HuH-7.5 (cell line): Measurements from ENCODE around the gene PLP2.
"Not testable (repeated sequence)": the region's sequence is repeated elsewhere in the genome, so short reads cannot be mapped to it uniquely, and the experiment has no call there.

Experiments used
- DNase-seq: peaks from one replicate; pipeline ENCODE4 v3.0.0; 2011; ENCODE audit warnings: low spot score

PLP2 gene

DNA sequence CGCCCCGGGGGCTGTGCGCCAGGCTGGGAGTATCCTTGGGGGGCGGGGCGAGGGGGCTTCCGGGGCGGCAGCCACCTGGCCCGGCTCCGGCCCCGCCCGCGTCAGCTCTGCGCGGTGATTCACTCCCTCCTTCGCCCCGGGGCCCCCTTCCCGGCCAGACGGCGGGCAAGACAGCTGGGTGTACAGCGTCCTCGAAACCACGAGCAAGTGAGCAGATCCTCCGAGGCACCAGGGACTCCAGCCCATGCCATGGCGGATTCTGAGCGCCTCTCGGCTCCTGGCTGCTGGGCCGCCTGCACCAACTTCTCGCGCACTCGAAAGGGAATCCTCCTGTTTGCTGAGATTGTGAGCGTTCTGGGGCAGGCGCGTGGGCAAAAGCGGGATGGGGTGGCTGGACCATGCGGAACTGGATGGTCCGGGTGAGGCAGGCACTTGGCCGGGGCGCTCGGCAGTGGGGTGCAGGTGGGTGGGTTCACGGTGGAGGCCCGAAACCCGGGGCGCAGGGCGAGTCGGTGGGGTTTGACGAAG, at the start of gene PLP2:
TSS of gene PLP2 (plus strand) at position 147 of the 528 bp plus-strand sequence. CDS start at position 250, 103 bp downstream.
- DNase-seq: no peak

DNA sequence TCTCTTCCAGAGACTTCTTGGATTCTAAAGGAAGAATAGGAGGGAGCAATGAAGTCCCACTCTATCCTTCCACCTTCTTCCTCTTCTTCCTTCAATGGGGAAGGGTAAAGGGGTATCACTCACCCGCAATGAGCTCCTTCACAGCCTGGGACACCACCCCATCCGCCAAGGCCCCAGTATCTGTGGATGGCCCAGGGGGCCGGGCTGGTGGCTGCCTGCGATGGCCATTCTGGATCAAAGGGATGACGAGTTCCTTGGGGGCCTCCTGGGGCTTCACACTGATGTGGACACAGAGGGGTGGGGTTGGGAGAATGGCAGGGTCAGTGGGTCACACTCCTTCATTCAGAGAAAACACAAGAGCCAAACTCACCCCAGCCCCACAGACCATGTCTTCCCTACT, 49.2 kb upstream of the PLP2 start:
- no peak for DNase-seq

GRCh38 chrX:49127742-49128258, 43.9 kb upstream of the PLP2 start:
- not testable (repeated sequence) for DNase-seq

GRCh38 chrX:49129427-49129826, 42.3 kb upstream of the PLP2 start:
- no peak for DNase-seq

GRCh38 chrX:49132275-49132674, 39.4 kb upstream of the PLP2 start:
- not testable (repeated sequence) for DNase-seq

GRCh38 chrX:49133759-49134158, 37.9 kb upstream of the PLP2 start:
- DNase-seq: no peak

DNA sequence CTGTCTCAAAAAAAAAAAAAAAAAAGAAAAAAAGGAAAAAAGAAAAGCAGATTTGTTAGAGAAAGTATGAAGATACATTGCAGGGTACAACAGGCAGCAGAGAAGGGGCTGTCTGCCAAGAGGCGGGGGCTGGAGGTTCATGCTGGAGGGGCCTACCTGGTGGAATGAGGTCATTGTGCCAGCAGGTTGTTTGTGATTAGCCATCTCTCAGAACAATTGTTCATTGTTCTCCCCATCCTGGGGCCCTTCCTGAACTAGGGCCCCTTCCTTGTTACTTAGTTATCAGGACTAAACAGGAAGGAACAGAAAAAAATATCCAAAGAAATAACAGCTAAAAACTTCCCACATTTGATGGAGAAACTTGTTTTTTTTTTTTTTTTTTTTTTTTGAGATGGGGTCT, 34.2 kb upstream of the PLP2 start:
- DNase-seq: no peak

DNA sequence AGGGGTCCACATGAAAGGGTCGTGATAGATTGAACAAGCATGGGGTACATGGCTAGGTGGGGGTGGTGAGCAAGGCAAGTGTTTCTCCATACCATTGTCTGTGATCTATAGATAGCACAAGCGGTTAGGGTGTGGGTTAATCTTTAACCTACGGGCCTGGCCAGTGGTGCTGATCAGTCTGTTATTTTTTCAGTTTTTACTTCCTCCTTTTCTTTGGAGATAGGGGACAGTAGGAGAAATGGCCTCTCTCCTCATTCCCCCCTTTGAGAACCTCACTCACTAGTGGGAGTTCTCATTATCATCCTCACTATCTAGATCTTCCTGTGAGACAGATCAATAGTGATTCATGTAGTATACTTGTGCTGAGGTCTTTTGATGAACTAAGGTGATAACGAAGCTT, 32.0 kb upstream of the PLP2 start:
- DNase-seq: no peak

DNA sequence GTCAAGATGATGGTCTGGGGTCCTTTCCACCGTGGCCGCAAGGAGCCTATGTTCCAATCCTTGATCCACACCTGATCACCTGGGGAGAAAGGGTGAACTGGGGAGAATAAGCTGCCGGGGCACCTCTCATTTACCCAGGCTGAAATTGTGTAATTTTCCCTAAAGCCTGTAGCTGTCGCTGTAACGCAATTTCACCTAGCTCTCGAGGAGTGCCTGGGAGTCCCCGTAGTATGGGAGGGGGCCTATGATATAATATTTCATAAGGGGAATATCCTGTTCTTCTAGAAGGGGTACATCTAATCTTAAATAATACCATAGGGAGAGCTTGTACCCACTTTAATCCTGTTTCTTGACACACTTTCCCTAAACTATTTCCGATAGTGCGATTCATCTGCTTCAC, 29.4 kb upstream of the PLP2 start:
- DNase-seq: not testable (repeated sequence)

DNA sequence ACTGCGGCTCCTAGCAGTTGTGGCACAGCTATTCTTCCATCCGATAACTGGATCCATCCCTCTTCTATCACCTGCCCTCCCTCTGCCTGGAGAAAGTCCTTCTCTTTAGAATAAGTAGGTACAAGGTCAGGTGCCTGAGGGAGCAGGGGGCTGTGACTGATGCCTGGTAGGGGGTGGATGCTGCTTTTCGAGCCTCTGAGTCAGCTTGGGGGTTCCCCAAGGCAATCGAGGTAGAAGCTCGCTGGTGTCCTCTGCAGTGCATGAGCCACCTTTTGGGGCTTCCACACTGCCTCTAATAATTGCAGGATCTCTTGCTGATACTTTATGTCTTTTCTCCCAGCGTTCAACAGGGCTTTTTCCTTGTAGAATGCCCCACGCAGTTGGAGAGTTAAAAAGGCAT, 28.5 kb upstream of the PLP2 start:
- DNase-seq: not testable (repeated sequence)

- no peak for DNase-seq
Observed at GRCh38 chrX:49147282-49147681, 24.4 kb upstream of the PLP2 start.

DNA sequence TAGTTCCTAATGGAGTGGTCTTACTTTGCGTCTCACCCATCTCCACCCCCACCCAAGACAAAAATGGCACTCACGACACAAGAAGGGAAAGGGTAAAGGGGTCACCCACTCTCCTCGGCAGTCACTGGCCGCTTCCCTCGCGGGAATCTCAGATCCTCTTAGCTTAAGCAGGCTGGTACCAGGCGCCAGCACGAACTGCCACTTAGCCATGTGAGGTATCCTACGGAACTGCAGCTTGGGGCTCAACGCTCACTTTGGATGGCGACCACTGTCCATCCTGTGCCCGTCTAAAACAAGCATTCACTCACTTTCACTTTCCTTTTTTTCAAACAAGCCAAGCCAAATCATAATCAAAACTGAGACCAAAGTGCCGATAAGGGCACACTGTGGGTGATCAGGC, 23.8 kb upstream of the PLP2 start:
- DNase-seq: no peak

DNA sequence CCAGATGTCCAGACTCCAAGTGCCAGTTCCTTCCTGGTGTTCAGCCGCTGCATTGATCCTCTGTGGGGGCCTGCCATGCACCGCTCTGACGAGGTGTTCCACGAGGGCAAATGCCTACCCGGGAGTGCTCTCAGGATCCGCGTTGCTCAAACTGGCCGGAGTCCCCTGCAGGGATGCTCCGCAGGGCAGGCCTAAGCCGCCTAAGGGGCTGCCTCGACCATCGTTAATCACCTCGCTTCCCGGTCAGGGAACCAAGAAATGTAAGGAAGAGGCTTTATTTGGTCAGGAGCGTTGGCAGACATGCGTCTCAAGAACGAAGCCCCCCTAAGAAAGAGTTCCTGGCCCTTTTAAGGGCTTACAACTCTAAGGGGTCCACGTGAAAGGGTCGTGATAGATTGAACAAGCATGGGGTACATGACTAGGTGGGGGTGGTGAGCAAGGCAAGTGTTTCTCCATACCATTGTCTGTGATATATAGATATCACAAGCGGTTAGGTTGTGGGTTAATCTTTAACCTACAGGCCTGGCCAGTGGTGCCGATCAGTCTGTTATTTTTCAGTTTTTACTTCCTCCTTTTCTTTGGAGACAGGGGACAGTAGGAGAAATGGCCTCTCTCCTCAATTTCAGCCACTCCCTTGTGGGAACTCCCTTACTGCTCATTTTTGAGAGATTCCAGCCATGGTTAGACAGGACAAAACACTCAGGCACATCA, 23.2 kb upstream of the PLP2 start:
- DNase-seq: not testable (repeated sequence)

GRCh38 chrX:49149291-49149690, 22.4 kb upstream of the PLP2 start:
- not testable (repeated sequence) for DNase-seq

DNA sequence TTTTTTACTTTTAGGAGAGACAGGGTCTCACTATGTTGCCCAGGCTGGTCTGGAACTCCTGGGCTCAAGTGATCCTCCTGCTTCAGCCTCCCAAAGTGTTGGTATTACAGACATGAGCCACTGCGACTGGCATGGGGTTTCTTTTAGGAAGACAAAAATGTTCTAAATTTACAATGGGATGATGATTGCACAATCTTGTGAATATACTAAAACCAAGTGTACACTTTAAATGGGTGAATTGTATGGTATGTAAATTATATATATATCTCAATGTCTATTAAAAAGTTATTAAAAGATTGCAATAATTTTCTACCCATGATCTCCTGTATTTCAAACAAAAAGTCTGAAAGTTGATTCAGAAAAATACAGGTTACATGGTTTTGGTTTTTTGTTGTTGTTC, 18.2 kb upstream of the PLP2 start:
- DNase-seq: no peak

DNA sequence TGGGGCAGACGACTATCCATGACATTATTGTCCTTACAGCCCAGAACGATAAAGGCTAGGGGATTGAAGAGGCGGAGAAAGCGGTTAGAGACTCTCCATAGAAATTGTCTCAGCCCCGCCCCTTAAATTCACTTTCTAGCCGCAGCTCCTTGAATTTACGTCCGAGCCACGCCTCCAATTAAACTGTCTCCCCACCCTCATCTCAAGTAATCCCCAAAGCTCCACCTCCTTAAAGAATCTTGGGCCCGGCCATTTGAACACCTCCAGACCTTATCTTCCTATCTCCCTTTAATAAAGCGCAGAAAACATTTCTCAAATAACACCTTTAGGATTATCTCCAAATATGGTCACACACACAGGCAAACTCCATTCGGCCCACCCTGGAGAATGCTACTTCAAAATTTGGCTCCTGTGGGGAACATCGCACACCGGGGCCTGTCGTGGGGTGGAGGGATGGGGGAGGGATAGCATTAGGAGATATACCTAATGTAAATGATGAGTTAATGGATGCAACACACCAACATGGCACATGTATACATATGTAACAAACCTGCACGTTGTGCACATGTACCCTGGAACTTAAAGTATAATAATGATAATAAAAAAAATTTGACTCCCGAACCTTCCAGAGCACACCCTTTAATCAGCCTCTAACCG, 16.3 kb upstream of the PLP2 start:
- no peak for DNase-seq

DNA sequence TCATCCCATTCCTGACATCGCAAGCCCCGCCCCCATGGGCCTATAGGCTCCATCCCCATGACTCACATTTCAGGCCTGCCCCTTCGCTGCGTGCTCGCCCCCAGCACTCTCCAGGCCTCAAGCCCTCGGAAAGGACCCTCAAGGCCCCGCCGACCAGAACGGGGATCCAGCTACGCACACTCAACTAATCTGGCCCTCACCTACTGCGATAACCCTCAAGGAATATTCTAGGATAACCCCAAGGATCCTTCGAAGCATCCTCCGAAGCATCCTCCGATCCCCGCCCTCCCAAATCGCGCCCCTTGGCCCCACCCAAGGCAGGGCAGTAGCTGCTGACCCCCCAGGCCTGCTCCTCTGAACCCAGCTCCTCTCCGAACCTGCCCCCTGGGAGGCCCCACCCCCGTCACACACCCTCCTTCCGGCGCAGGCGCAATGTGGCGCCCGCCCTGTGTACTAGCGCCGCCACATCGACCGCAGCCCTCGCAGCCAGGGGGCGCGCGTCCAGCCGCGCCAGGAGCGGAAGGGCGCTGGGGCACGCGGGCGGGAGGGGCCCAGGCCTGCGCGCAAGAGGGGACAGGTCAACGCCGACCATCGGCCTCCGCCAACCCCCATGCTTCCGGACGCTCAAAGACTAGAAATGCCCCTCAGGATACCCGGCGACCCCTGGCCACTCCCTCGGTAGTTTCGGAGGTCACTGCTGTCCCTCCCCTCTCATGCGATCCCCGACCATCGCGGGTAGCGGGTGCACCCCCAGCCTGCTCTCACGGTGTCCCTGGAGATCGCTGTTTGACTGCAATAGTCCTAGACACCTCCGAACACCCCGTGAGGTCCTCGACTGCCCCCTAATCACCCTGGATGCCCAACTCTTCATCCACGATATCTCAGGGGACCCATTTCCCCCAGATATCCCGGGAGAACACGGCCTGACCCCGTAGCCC, 15.5 kb upstream of the PLP2 start:
- DNase-seq: peak; percentile 76

GRCh38 chrX:49157194-49157593, 14.5 kb upstream of the PLP2 start:
- no peak for DNase-seq

DNA sequence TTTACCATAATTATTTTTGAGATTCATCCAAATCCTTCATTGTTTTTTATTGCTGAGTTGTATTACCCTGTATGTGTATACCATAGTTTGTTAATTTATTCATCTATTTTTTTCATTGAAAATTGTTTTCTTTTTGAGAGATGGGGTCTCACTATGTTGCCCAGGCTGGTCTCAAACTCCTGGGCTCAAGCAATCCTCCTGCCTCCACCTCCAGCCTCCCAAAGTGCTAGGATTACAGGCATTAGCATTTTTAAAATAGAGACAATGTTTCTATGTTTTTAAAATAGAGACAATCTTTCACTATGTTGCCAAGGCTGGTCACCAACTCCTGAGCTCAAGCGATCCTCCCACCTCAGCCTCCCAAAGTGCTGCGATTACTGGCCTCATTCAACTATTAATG, 10.8 kb upstream of the PLP2 start:
- DNase-seq: no peak

- DNase-seq: no peak
Observed at GRCh38 chrX:49161632-49162031, 10.1 kb upstream of the PLP2 start.

- DNase-seq: no peak
Observed at GRCh38 chrX:49162620-49163019, 9.1 kb upstream of the PLP2 start, which contains the start of gene MAGIX. Gene MAGIX (plus strand): TSS chrX:49162758. CDS start chrX:49162890, 132 bp downstream.
